Measurements from ENCODE around the gene RPL18A. TPM values are rescaled to one million over a fixed set of nuclear protein-coding genes. Genes with fewer than 3 reads are reported as not detected.

The RPL18A gene
- total RNA-seq, 3 donors from 2014 or later (not counting 1 experiment from before 2014, with no cell fraction given), result 1,015 to 1,285 (median 1,208) TPM

- Histone ChIP-seq H3K4me1 (ENCODE audit: control insufficient read depth, insufficient read depth, low read length) (peaks cover 8% of the 10 kb centered on the region), H3K27me3 (ENCODE audit: control insufficient read depth, insufficient read depth, low read length) (no peaks in the 10 kb centered on the region), H3K4me3 (ENCODE audit: low read length) (no peak overlapping the region), H3K36me3 (ENCODE audit: control insufficient read depth, insufficient read depth, low read length) (no peaks in the 10 kb centered on the region), H3K27ac (ENCODE audit: low read length) (no peak overlapping the region), H3K9me3 (ENCODE audit: control insufficient read depth, insufficient read depth, low read length) (no peaks in the 10 kb centered on the region)
- ATAC-seq (no peak), DNase-seq (no peak)
- Mint-ChIP-seq H3K9me3 (no peaks in the 10 kb centered on the region), H3K27me3 (ENCODE audit: low read depth in 2 of 2) (peaks cover 0 to 4% of the 10 kb centered on the region in 2 donors), H3K4me3 (no peak overlapping the region), H3K27ac (no peak overlapping the region), H3K4me1 (no peaks in the 10 kb centered on the region), H3K36me3 (no peaks in the 10 kb centered on the region)
- TF ChIP-seq, protein P1, sequence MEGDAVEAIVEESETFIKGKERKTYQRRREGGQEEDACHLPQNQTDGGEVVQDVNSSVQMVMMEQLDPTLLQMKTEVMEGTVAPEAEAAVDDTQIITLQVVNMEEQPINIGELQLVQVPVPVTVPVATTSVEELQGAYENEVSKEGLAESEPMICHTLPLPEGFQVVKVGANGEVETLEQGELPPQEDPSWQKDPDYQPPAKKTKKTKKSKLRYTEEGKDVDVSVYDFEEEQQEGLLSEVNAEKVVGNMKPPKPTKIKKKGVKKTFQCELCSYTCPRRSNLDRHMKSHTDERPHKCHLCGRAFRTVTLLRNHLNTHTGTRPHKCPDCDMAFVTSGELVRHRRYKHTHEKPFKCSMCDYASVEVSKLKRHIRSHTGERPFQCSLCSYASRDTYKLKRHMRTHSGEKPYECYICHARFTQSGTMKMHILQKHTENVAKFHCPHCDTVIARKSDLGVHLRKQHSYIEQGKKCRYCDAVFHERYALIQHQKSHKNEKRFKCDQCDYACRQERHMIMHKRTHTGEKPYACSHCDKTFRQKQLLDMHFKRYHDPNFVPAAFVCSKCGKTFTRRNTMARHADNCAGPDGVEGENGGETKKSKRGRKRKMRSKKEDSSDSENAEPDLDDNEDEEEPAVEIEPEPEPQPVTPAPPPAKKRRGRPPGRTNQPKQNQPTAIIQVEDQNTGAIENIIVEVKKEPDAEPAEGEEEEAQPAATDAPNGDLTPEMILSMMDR (IDR thresholded peaks at IDR 0.05), result no peak
- intact Hi-C loops (cut with micrococcal nuclease), result no loop called here
- 97% methylated on average over 6 of the region's 7 CpGs for WGBS (ENCODE audit: insufficient coverage)
Observed at GRCh38 chr19:17888260-17888659, 28.6 kb downstream of the RPL18A start.

GRCh38 chr19:17889609-17890214, 30.0 kb downstream of the RPL18A start:
- H3K9me3 Mint-ChIP-seq, result no peaks in the 10 kb centered on the region
- no peak overlapping the region for H3K27ac Mint-ChIP-seq
- H3K27me3 Mint-ChIP-seq (ENCODE audit: low read depth in 2 of 2), result peaks cover 0 to 5% of the 10 kb centered on the region in 2 donors
- TF ChIP-seq, protein P1 (IDR thresholded peaks at IDR 0.05), result no peak
- intact Hi-C loops (cut with micrococcal nuclease), result no loop called here
- H3K4me3 ChIP-seq (ENCODE audit: low read length), result no peak overlapping the region
- no peaks in the 10 kb centered on the region for H3K4me1 Mint-ChIP-seq
- no peaks in the 10 kb centered on the region for H3K36me3 ChIP-seq (ENCODE audit: control insufficient read depth, insufficient read depth, low read length)
- H3K36me3 Mint-ChIP-seq, result no peaks in the 10 kb centered on the region
- H3K27ac ChIP-seq (ENCODE audit: low read length), result no peak overlapping the region
- no peak for ATAC-seq
- no peaks in the 10 kb centered on the region for H3K9me3 ChIP-seq (ENCODE audit: control insufficient read depth, insufficient read depth, low read length)
- no peaks in the 10 kb centered on the region for H3K27me3 ChIP-seq (ENCODE audit: control insufficient read depth, insufficient read depth, low read length)
- H3K4me3 Mint-ChIP-seq, result no peak overlapping the region
- H3K4me1 ChIP-seq (ENCODE audit: control insufficient read depth, insufficient read depth, low read length), result no peaks in the 10 kb centered on the region
- WGBS (ENCODE audit: insufficient coverage), result 80% methylated on average over 17 of the region's 18 CpGs
- no peak for DNase-seq

DNA sequence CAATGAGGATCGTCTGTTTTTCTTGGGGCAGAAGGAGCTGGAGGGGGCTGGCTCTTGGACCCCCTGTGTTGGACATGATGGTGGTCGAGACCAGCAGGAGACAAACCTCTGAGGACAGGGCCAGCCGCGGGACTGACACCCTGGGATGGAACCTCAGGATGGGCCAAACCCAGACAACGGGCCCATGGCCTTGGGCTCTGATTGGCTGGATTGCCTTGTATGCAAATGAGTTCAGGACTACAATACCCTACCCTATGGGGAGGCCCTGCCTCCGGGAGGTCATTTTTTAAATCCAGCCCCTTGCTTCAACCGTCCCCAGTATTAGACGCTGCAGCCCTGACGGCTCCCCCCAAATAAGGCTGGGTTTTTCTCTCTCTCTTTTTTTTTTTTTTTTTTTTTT, 34.1 kb downstream of the RPL18A start:
- Histone ChIP-seq H3K27me3 (ENCODE audit: control insufficient read depth, insufficient read depth, low read length) (no peaks in the 10 kb centered on the region), H3K9me3 (ENCODE audit: control insufficient read depth, insufficient read depth, low read length) (no peaks in the 10 kb centered on the region), H3K4me3 (ENCODE audit: low read length) (no peak overlapping the region), H3K4me1 (ENCODE audit: control insufficient read depth, insufficient read depth, low read length) (no peaks in the 10 kb centered on the region), H3K36me3 (ENCODE audit: control insufficient read depth, insufficient read depth, low read length) (no peaks in the 10 kb centered on the region), H3K27ac (ENCODE audit: low read length) (no peak overlapping the region)
- Mint-ChIP-seq H3K36me3 (no peaks in the 10 kb centered on the region), H3K4me3 (no peak overlapping the region), H3K27me3 (ENCODE audit: low read depth in 2 of 2) (peaks cover 0 to 5% of the 10 kb centered on the region in 2 donors), H3K9me3 (no peaks in the 10 kb centered on the region), H3K4me1 (no peaks in the 10 kb centered on the region), H3K27ac (no peak overlapping the region)
- DNase-seq (no peak), ATAC-seq (no peak)
- WGBS (ENCODE audit: insufficient coverage), result 90% methylated on average over 9 of the region's 9 CpGs
- intact Hi-C loops (cut with micrococcal nuclease), result no loop called here
- TF ChIP-seq, protein P1 (IDR thresholded peaks at IDR 0.05), result no peak

DNA sequence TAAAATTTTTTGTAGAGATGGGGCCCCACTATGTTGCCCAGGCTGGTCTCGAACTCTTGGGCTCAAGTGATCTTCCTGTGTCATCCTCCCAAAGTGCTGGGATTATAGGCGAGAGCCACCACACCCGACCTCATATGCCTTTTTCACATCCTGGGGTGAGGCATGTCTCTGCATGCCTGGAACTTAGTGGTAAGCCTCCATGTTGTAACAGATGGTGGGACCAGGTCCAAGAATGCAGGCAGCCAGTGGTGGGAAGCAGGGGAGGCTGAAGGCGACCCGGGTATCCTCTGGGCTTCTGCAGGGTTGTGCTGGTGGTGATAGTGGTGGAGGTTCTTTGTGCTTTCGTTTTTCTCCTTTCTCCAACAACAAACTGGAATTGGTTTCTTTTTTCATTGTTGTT, 43.0 kb downstream of the RPL18A start:
- Mint-ChIP-seq H3K4me1 (no peaks in the 10 kb centered on the region), H3K27ac (no peak overlapping the region), H3K4me3 (no peak overlapping the region), H3K9me3 (no peaks in the 10 kb centered on the region), H3K36me3 (no peaks in the 10 kb centered on the region), H3K27me3 (ENCODE audit: low read depth in 2 of 2) (peaks cover 16 to 26% of the 10 kb centered on the region in 2 donors)
- ATAC-seq, result no peak
- intact Hi-C loops (cut with micrococcal nuclease), result no loop called here
- TF ChIP-seq, protein P1 (IDR thresholded peaks at IDR 0.05), result no peak
- Histone ChIP-seq H3K36me3 (ENCODE audit: control insufficient read depth, insufficient read depth, low read length) (no peaks in the 10 kb centered on the region), H3K4me1 (ENCODE audit: control insufficient read depth, insufficient read depth, low read length) (no peaks in the 10 kb centered on the region), H3K27me3 (ENCODE audit: control insufficient read depth, insufficient read depth, low read length) (no peaks in the 10 kb centered on the region), H3K4me3 (ENCODE audit: low read length) (no peak overlapping the region), H3K27ac (ENCODE audit: low read length) (no peak overlapping the region), H3K9me3 (ENCODE audit: control insufficient read depth, insufficient read depth, low read length) (no peaks in the 10 kb centered on the region)
- 85% methylated on average over 5 of the region's 6 CpGs for WGBS (ENCODE audit: insufficient coverage)
- DNase-seq, result no peak

All from natural killer cell (primary cell).